K562 (cell line): ENCODE data around the gene VDR. TPM values are rescaled to one million over a fixed set of nuclear protein-coding genes. Genes with fewer than 3 reads are reported as not detected.

Experiments
- CBFA2T3 ChIP-seq: fragments of 450-650 bp; IDR thresholded peaks from 2 replicates; pipeline ENCODE4 v1.6.1; 2017
- E2F5 ChIP-seq: sonication (generic); formaldehyde crosslinking; IDR thresholded peaks from 2 replicates; pipeline ENCODE4 v1.8.0; 2022; ENCODE audit warnings: mild to moderate bottlenecking, missing genetic modification reagents
- ESRRA ChIP-seq: fragments of 450-650 bp; IDR thresholded peaks from 2 replicates; pipeline ENCODE4 v1.6.1; 2014; ENCODE audit warnings: low read depth, mild to moderate bottlenecking, moderate library complexity, borderline replicate concordance
- GABPA ChIP-seq: fragments of 200-800 bp; sonication (Bioruptor generic); conservative IDR thresholded peaks from 2 replicates; pipeline ENCODE4 v1.6.1; 2016; ENCODE audit warnings: low read depth, missing genetic modification characterization, missing compliant biosample characterization
- GTF2A2 ChIP-seq: IDR thresholded peaks from 2 replicates; pipeline ENCODE4 v1.6.1; 2016; ENCODE audit warnings: mild to moderate bottlenecking, missing genetic modification characterization, missing compliant biosample characterization
- KAT2B ChIP-seq: IDR thresholded peaks from one replicate; pipeline ENCODE4 v1.6.1; 2012; ENCODE audit warnings: low read depth, mild to moderate bottlenecking, control low read depth, inconsistent platforms, low read length, moderate library complexity
- LCOR ChIP-seq: sonication (generic); formaldehyde crosslinking; IDR thresholded peaks from 2 replicates; pipeline ENCODE4 v1.8.0; 2022; ENCODE audit warnings: mild to moderate bottlenecking, missing genetic modification reagents
- MEF2D ChIP-seq: conservative IDR thresholded peaks from 2 replicates; pipeline ENCODE4 v1.6.1; 2016; ENCODE audit warnings: low read depth, missing genetic modification characterization, missing compliant biosample characterization
- MNT ChIP-seq, 2 experiments: fragments of 450-650 bp; conservative IDR thresholded peaks; 2 replicates each; pipeline ENCODE4 v1.6.1; 2017; ENCODE audit warnings: mild to moderate bottlenecking in 2 of 2, moderate library complexity in 2 of 2
- PTTG1 ChIP-seq: fragments of 450-650 bp; IDR thresholded peaks from 2 replicates; pipeline ENCODE4 v1.6.1; 2016; ENCODE audit warnings: low read depth, mild to moderate bottlenecking, missing genetic modification characterization, missing compliant biosample characterization
- RCOR1 ChIP-seq, 2 experiments: IDR thresholded peaks; 2 replicates each; pipeline ENCODE4 v1.6.1; 2012; ENCODE audit warnings: low read depth in 2 of 2, low read length in 2 of 2, borderline replicate concordance in 1 of 2, improper control_type of control experiment in 1 of 2
- SREBF2 ChIP-seq: sonication (generic); formaldehyde crosslinking; IDR thresholded peaks from 2 replicates; pipeline ENCODE4 v1.4.0; 2020; ENCODE audit warnings: mild to moderate bottlenecking, missing genetic modification reagents
- TFAM ChIP-seq: fragments of 250-450 bp; sonication (Bioruptor Pico); conservative IDR thresholded peaks from 2 replicates; pipeline ENCODE4 v1.5.0; 2021; ENCODE audit warnings: mild to moderate bottlenecking, moderate library complexity
- ZNF121 ChIP-seq: sonication (generic); formaldehyde crosslinking; conservative IDR thresholded peaks from 2 replicates; pipeline ENCODE4 v1.8.0; 2022; ENCODE audit warnings: missing genetic modification reagents
- ZNF175 ChIP-seq: fragments of 200-800 bp; sonication (Bioruptor generic); IDR thresholded peaks from 2 replicates; pipeline ENCODE4 v1.6.1; 2016; ENCODE audit warnings: low read depth, mild to moderate bottlenecking, missing genetic modification characterization, missing compliant biosample characterization
- ZNF212 ChIP-seq: fragments of 450-650 bp; formaldehyde crosslinking; IDR thresholded peaks from 2 replicates; pipeline ENCODE4 v1.4.0; 2020; ENCODE audit warnings: mild to moderate bottlenecking
- ZNF584 ChIP-seq: fragments of 200-800 bp; sonication (Bioruptor generic); IDR thresholded peaks from 2 replicates; pipeline ENCODE4 v1.6.1; 2016; ENCODE audit warnings: low read depth, mild to moderate bottlenecking, missing genetic modification characterization, missing compliant biosample characterization
- ZNF766 ChIP-seq: fragments of 200-800 bp; sonication (Bioruptor generic); conservative IDR thresholded peaks from 2 replicates; pipeline ENCODE4 v1.6.1; 2016; ENCODE audit warnings: missing genetic modification characterization, missing compliant biosample characterization
- polyA plus RNA-seq, 8 experiments: library from polyadenylated mRNA; depleted of rRNA in 4 of 8; stranded (reverse) in 5 of 8; unstranded in 3 of 8; fragments of >200 nt; fragmentation: Nextera tagmentation in 2 of 8; fragmentation: Illumina TruSeq in 1 of 8; extraction: Ambion mirVana in 2 of 8; extraction: Trizol in 1 of 8; gene quantifications; 2 replicates each; pipeline versions ENCODE4 v1.2.1 to v1.2.3, GENCODE V29; 2011 to 2014; ENCODE audit warnings: inconsistent platforms in 1 of 8, missing spikeins in 1 of 8
- total RNA-seq, 7 experiments: library from RNA; depleted of rRNA in 6 of 7; stranded (reverse); fragments of >200 nt in 6 of 7; fragmentation: Illumina TruSeq in 2 of 7; extraction: Trizol in 2 of 7; gene quantifications; 2 replicates each; pipeline versions ENCODE4 v1.2.1 to v1.2.3, GENCODE V29; 2011 to 2021; ENCODE audit warnings: low replicate concordance in 1 of 7
- TF ChIP-seq, protein P1 (sequence below), 2 experiments: IDR thresholded peaks in 1 of 2; conservative IDR thresholded peaks in 1 of 2; 2 replicates each; pipeline ENCODE4 v1.6.1; 2016; ENCODE audit warnings: low read depth in 2 of 2, mild to moderate bottlenecking in 1 of 2, missing compliant biosample characterization in 1 of 2, missing genetic modification characterization in 1 of 2, moderate library complexity in 1 of 2
- TF ChIP-seq, protein P2 (sequence below): IDR thresholded peaks from 3 replicates; pipeline ENCODE4 v1.6.1; 2011; ENCODE audit warnings: borderline replicate concordance, mild to moderate bottlenecking; ENCODE audit not compliant: insufficient read length, insufficient read depth

The VDR gene
- total and polyA plus RNA-seq, 9 of the 15 experiments (the other 6 are each of a cell fraction or from before 2014, with no cell fraction given): 0.61 to 4.8 (median 2.0) TPM

DNA sequence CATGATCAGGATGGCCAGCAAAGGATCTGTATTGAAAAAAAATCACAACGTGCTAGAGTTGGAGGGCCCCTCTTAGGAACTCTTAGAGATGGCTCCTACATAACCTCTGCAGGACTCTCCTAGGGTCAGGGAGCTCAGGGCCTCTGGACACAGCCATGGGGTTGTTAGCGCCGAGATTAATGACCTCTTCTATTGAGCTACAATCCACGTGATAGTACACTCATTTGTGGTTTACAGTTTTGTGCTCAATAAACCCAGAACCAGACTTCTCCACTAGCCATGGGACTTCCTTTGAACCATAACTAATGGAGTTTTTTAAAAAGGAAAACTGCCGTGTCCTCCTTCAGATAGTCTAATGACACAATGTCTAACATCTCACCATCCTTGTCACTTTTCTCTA is 55.5 kb downstream of the VDR start (continued):
- TF ChIP-seq, protein P1, sequence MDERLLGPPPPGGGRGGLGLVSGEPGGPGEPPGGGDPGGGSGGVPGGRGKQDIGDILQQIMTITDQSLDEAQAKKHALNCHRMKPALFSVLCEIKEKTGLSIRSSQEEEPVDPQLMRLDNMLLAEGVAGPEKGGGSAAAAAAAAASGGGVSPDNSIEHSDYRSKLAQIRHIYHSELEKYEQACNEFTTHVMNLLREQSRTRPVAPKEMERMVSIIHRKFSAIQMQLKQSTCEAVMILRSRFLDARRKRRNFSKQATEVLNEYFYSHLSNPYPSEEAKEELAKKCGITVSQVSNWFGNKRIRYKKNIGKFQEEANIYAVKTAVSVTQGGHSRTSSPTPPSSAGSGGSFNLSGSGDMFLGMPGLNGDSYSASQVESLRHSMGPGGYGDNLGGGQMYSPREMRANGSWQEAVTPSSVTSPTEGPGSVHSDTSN (CRISPR knock-in tag; IDR thresholded peaks at IDR 0.05; ENCODE audit: low read depth): no peak
- TF ChIP-seq, protein P1 (tag; conservative IDR thresholded peaks at IDR 0.05; ENCODE audit: low read depth): 0 out of 2 replicates have a peak, but pooled peaks have one; percentile 9
- TF ChIP-seq E2F5: no peak
- TF ChIP-seq GTF2A2: no peak
- TF ChIP-seq MNT (conservative IDR thresholded peaks at IDR 0.05): no peak
- no peak for TF ChIP-seq MEF2D (tag)
- no peak for TF ChIP-seq ZNF212 (CRISPR knock-in tag)
- TF ChIP-seq ESRRA: peak; percentile 14; the same call in 1 of the 2 replicates
- TF ChIP-seq ZNF766 (CRISPR knock-in tag): peak; percentile 81
- TF ChIP-seq CBFA2T3: no peak
- TF ChIP-seq, protein P2, sequence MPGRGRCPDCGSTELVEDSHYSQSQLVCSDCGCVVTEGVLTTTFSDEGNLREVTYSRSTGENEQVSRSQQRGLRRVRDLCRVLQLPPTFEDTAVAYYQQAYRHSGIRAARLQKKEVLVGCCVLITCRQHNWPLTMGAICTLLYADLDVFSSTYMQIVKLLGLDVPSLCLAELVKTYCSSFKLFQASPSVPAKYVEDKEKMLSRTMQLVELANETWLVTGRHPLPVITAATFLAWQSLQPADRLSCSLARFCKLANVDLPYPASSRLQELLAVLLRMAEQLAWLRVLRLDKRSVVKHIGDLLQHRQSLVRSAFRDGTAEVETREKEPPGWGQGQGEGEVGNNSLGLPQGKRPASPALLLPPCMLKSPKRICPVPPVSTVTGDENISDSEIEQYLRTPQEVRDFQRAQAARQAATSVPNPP: no peak
- no peak for TF ChIP-seq ZNF121 (CRISPR knock-in tag)
- no peak for TF ChIP-seq LCOR (CRISPR knock-in tag)
- no peak for TF ChIP-seq KAT2B
- TF ChIP-seq GABPA (tag): no peak
- no peak for TF ChIP-seq PTTG1
- TF ChIP-seq SREBF2 (CRISPR knock-in tag): no peak
- peak in 1 of 2 experiments; percentile 78; a peak in 2 of 4 replicates for TF ChIP-seq RCOR1 (IDR thresholded peaks at IDR 0.05; ENCODE audit: borderline replicate concordance in 1 of 2, low read depth in 2 of 2, low read length in 2 of 2)
- TF ChIP-seq ZNF175 (CRISPR knock-in tag): peak; percentile 24; the same call in 1 of the 2 replicates
- TF ChIP-seq TFAM (CRISPR knock-in tag): no peak
- 0 out of 2 replicates have a peak, but pooled peaks have one; percentile 20 for TF ChIP-seq ZNF584 (CRISPR knock-in tag)
